GM23338 (cell line): Measurements from ENCODE around the gene MNX1. TPM values are rescaled to one million over a fixed set of nuclear protein-coding genes. Genes with fewer than 3 reads are reported as not detected.

Experiments
- ATAC-seq: fragments of 200-7000 bp; cut with Tn5 transposase; 3 replicates; pipeline ENCODE4 v1.9.1; 2020
- DNase-seq: peaks from one replicate; pipeline ENCODE4 v3.0.0-alpha.2; 2015; ENCODE audit warnings: low spot score
- H2AFZ ChIP-seq: fragments of 200-600 bp; sonication (generic); 2 replicates; pipeline ENCODE4 v1.8.0; 2016; ENCODE audit warnings: antibody characterized with exemption, mild to moderate bottlenecking, moderate library complexity
- H3F3A ChIP-seq: fragments of 200-600 bp; sonication (generic); replicated peaks from 2 replicates; pipeline ENCODE4 v1.8.0; 2017; ENCODE audit warnings: antibody characterized with exemption, mixed run types, low read depth
- H3K27ac ChIP-seq: fragments of 200-600 bp; sonication (generic); 2 replicates; pipeline ENCODE4 v1.6.1; 2016; ENCODE audit warnings: low read depth
- H3K27me3 ChIP-seq: fragments of 200-600 bp; sonication (generic); 2 replicates; pipeline ENCODE4 v1.8.0; 2016; ENCODE audit warnings: mild to moderate bottlenecking, mixed run types, moderate library complexity; ENCODE audit not compliant: insufficient read depth
- H3K36me3 ChIP-seq: fragments of 200-600 bp; sonication (generic); 2 replicates; pipeline ENCODE4 v1.8.0; 2016; ENCODE audit warnings: mild to moderate bottlenecking; ENCODE audit not compliant: insufficient read depth
- H3K4me1 ChIP-seq: fragments of 200-600 bp; sonication (generic); 2 replicates; pipeline ENCODE4 v1.8.0; 2016; ENCODE audit warnings: mild to moderate bottlenecking, moderate library complexity; ENCODE audit not compliant: insufficient read depth
- H3K4me2 ChIP-seq: fragments of 200-600 bp; sonication (generic); 2 replicates; pipeline ENCODE4 v1.7.1; 2017; ENCODE audit warnings: mixed run types
- H3K4me3 ChIP-seq: fragments of 200-600 bp; sonication (generic); 2 replicates; pipeline ENCODE4 v1.6.1; 2016; ENCODE audit warnings: mixed run types
- H3K79me2 ChIP-seq: fragments of 200-600 bp; sonication (generic); replicated peaks from 2 replicates; pipeline ENCODE4 v1.8.0; 2017; ENCODE audit warnings: mild to moderate bottlenecking; ENCODE audit not compliant: insufficient read depth
- H3K9me2 ChIP-seq: fragments of 200-600 bp; sonication (generic); 2 replicates; pipeline ENCODE4 v1.8.0; 2017; ENCODE audit not compliant: insufficient read depth
- H4K20me1 ChIP-seq: fragments of 200-600 bp; sonication (generic); replicated peaks from 2 replicates; pipeline ENCODE4 v1.8.0; 2017; ENCODE audit warnings: mild to moderate bottlenecking; ENCODE audit not compliant: insufficient read depth
- H3K27ac Mint-ChIP-seq: 2 replicates; pipeline ENCODE4 v1.8.0; 2020; ENCODE audit warnings: inconsistent platforms, mild to moderate bottlenecking, moderate library complexity, mixed read lengths
- H3K27me3 Mint-ChIP-seq: 3 replicates; pipeline ENCODE4 v1.8.0; 2022; ENCODE audit warnings: low read depth, mild to moderate bottlenecking, moderate library complexity, mixed read lengths, inconsistent platforms; ENCODE audit not compliant: insufficient read depth, poor library complexity
- H3K36me3 Mint-ChIP-seq: 3 replicates; pipeline ENCODE4 v1.8.0; 2021; ENCODE audit warnings: low read depth, mild to moderate bottlenecking, inconsistent platforms, moderate library complexity, mixed read lengths
- H3K4me1 Mint-ChIP-seq: 3 replicates; pipeline ENCODE4 v1.8.0; 2020; ENCODE audit warnings: mild to moderate bottlenecking, inconsistent platforms, mixed read lengths
- H3K4me3 Mint-ChIP-seq: 3 replicates; pipeline ENCODE4 v1.8.0; 2021; ENCODE audit warnings: moderate library complexity, mild to moderate bottlenecking, inconsistent platforms, mixed read lengths
- H3K9me3 Mint-ChIP-seq: 3 replicates; pipeline ENCODE4 v1.8.0; 2020; ENCODE audit warnings: moderate library complexity, mild to moderate bottlenecking, inconsistent platforms, mixed read lengths
- CREB1 ChIP-seq: fragments of 250-450 bp; sonication (Bioruptor Pico); IDR thresholded peaks from 2 replicates; pipeline ENCODE4 v1.5.0; 2020; ENCODE audit warnings: low read depth, mild to moderate bottlenecking, moderate library complexity
- CTCF ChIP-seq, 2 experiments: fragments of 200-600 bp in 1 of 2; sonication (generic) in 1 of 2; conservative IDR thresholded peaks; 2 replicates each; pipeline versions ENCODE4 v1.5.1 to v1.6.1; 2016 to 2017; ENCODE audit warnings: antibody characterized with exemption in 2 of 2, low read depth in 2 of 2, mild to moderate bottlenecking in 2 of 2, moderate library complexity in 1 of 2
- POLR2AphosphoS5 ChIP-seq: IDR thresholded peaks from 2 replicates; pipeline ENCODE4 v1.6.1; 2016; ENCODE audit warnings: antibody characterized with exemption, low read depth
- ZNF331 ChIP-seq: fragments of 250-450 bp; sonication (Bioruptor Pico); IDR thresholded peaks from 2 replicates; pipeline ENCODE4 v1.5.0; 2020; ENCODE audit warnings: low read depth, mild to moderate bottlenecking, moderate library complexity
- ZNF462 ChIP-seq: fragments of 250-450 bp; sonication (Bioruptor Pico); IDR thresholded peaks from 2 replicates; pipeline ENCODE4 v1.5.0; 2020; ENCODE audit warnings: mild to moderate bottlenecking, moderate library complexity
- polyA plus RNA-seq: library from polyadenylated mRNA; unstranded; fragments of >200 nt; fragmentation: Nextera tagmentation; extraction: Ambion mirVana; gene quantifications from 2 replicates; pipeline ENCODE4 v1.2.1, GENCODE V29; 2016
- total RNA-seq: library from RNA; depleted of rRNA; stranded (reverse); fragments of >200 nt; shearing (Covaris generic); gene quantifications from 2 replicates; pipeline ENCODE4 v1.2.3, GENCODE V29; 2014

The MNX1 gene
- total and polyA plus RNA-seq, 2 experiments from 2014 or later, result 0.14 to 0.24 TPM

DNA sequence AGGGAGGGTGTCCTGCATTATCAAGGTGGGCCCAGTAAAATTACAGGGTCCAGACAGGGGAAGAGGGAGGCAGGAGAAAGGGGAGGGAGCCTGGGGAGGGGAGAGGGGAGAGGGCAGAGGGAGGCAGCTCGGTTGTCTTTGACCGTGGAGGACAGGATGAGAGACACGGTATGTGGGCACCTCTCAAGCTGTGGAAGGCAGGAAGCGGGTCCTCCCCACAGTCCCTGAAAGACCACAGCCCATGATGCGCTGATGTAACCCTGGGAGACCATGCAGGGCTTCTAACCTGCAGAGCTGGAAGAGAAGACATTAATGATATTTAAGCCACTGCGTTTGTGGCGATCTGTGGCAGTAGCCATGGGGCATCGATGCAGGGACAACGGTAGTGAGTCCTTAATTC lies 27.2 kb upstream of the MNX1 start (continued):
- TF ChIP-seq ZNF462 (CRISPR knock-in tag) (no peak), CREB1 (CRISPR knock-in tag) (no peak), POLR2AphosphoS5 (no peak), CTCF (conservative IDR thresholded peaks at IDR 0.05; ENCODE audit: low read depth in 2 of 2) (no peak)

GRCh38 chr7:157037028-157037427 lies 26.6 kb upstream of the MNX1 start:
- Mint-ChIP-seq H3K27me3 (peaks cover 2% of the 10 kb centered on the region), H3K27ac (no peak overlapping the region), H3K4me3 (no peak overlapping the region), H3K36me3 (no peaks in the 10 kb centered on the region), H3K9me3 (peaks cover 3% of the 10 kb centered on the region), H3K4me1 (peaks cover 10% of the 10 kb centered on the region)
- DNase-seq (no peak), ATAC-seq (no peak)
- Histone ChIP-seq H2AFZ (no peak overlapping the region), H3K4me3 (no peak overlapping the region), H3K9me2 (no peaks in the 10 kb centered on the region), H3K27me3 (no peaks in the 10 kb centered on the region), H4K20me1 (no peaks in the 10 kb centered on the region), H3K4me2 (no peak overlapping the region), H3K79me2 (no peaks in the 10 kb centered on the region), H3K36me3 (no peaks in the 10 kb centered on the region), H3K27ac (no peak overlapping the region), H3K4me1 (0 out of 2 replicates have a peak, but pooled peaks cover 5% of the 10 kb centered on the region), H3F3A (no peaks in the 10 kb centered on the region)
- no peak for TF ChIP-seq ZNF331 (CRISPR knock-in tag)
